GM12878 (cell line): ENCODE measurements around the gene TSPYL4. TPM values are rescaled to one million over a fixed set of nuclear protein-coding genes. Genes with fewer than 3 reads are reported as not detected.
A peak's percentile ranks its signal among the peaks of the same experiment; 100 is the strongest.

ENCODE experiments used
- ATAC-seq: fragments of 200-7000 bp; cut with Tn5 transposase; 3 replicates; pipeline ENCODE4 v1.9.1; 2020; ENCODE audit warnings: mild to moderate bottlenecking, moderate library complexity
- BruUV-seq: library from RNA; stranded (reverse); fragments of 400-500 nt; replicated peaks from 2 replicates; lab custom pipeline; 2021; lab: Mats Ljungman, UMichigan
- CTCF ChIA-PET: fragments of 300-600 bp; sonication (Branson Sonifier 250); formaldehyde crosslinking; extraction: SDS; loops from one replicate; lab custom pipeline; 2021; ENCODE audit warnings: inconsistent platforms; lab: Yijun Ruan, JAX
- POLR2A ChIA-PET: fragments of 350-600 bp; formaldehyde crosslinking; extraction: SDS; loops from one replicate; lab custom pipeline; 2021; ENCODE audit warnings: inconsistent platforms; lab: Charles Lee
- RAD21 ChIA-PET: fragments of 300-600 bp; sonication (Branson Sonifier 250); formaldehyde crosslinking; loops from one replicate; lab custom pipeline; 2023; ENCODE audit warnings: antibody characterized with exemption; ENCODE audit not compliant: unreplicated experiment; lab: Charles Lee
- SMC1A ChIA-PET: fragments of 300-600 bp; sonication (Branson Sonifier 250); formaldehyde crosslinking; loops from one replicate; lab custom pipeline; 2023; ENCODE audit not compliant: unreplicated experiment, uncharacterized antibody; lab: Charles Lee
- DNase-seq: peaks from one replicate; pipeline ENCODE4 v3.0.0-alpha.2; 2011; ENCODE audit warnings: low read depth, low spot score
- FAIRE-seq: peaks from 3 replicates; lab custom pipeline; 2011; peaks lifted over from hg19 to GRCh38; lab: Jason Lieb, UNC
- H2AFZ ChIP-seq: 2 replicates; pipeline ENCODE4 v1.6.0; 2011; ENCODE audit warnings: low read depth, low read length, control low read depth; ENCODE audit not compliant: control insufficient read depth
- H3K27ac ChIP-seq: 2 replicates; pipeline ENCODE4 v1.5.1; 2011; ENCODE audit warnings: control low read depth; ENCODE audit not compliant: control insufficient read depth, insufficient read depth
- H3K27me3 ChIP-seq, 2 experiments: replicated peaks in 1 of 2; 2 replicates each; pipeline versions ENCODE4 v1.6.0 to v1.6.1; 2011; ENCODE audit warnings: low read length in 1 of 2; ENCODE audit not compliant: control insufficient read depth in 2 of 2, insufficient read depth in 2 of 2
- H3K36me3 ChIP-seq, 2 experiments: 2 replicates each; pipeline ENCODE4 v1.5.1; 2011; ENCODE audit warnings: low read length in 1 of 2; ENCODE audit not compliant: control insufficient read depth in 2 of 2, insufficient read depth in 2 of 2
- H3K4me1 ChIP-seq: 2 replicates; pipeline ENCODE4 v1.6.1; 2011; ENCODE audit warnings: mild to moderate bottlenecking, low read length, moderate library complexity, mixed read lengths; ENCODE audit not compliant: control insufficient read depth, insufficient read depth
- H3K4me2 ChIP-seq: 2 replicates; pipeline ENCODE4 v1.6.0; 2011; ENCODE audit warnings: control low read depth; ENCODE audit not compliant: control insufficient read depth, insufficient read depth
- H3K4me3 ChIP-seq: fragments of 200-600 bp; sonication (generic); 2 replicates; pipeline ENCODE4 v1.5.1; 2016
- H3K79me2 ChIP-seq: 2 replicates; pipeline ENCODE4 v1.6.0; 2011; ENCODE audit warnings: low read length; ENCODE audit not compliant: control insufficient read depth, insufficient read depth
- H3K9ac ChIP-seq: 2 replicates; pipeline ENCODE4 v1.8.0; 2011; ENCODE audit warnings: low read length, control low read depth, mixed read lengths; ENCODE audit not compliant: control insufficient read depth, insufficient read depth
- H3K9me3 ChIP-seq: replicated peaks from 3 replicates; pipeline ENCODE4 v1.5.1; 2011; ENCODE audit warnings: mild to moderate bottlenecking, low read length; ENCODE audit not compliant: control insufficient read depth, insufficient read depth
- H4K20me1 ChIP-seq: 2 replicates; pipeline ENCODE4 v1.6.0; 2011; ENCODE audit not compliant: control insufficient read depth, insufficient read depth
- BRCA1 ChIP-seq: IDR thresholded peaks from 2 replicates; pipeline ENCODE4 v1.6.1; 2011; ENCODE audit warnings: low read depth, low read length, improper control_type of control experiment
- CBX3 ChIP-seq: fragments of 200-600 bp; sonication (generic); IDR thresholded peaks from 2 replicates; pipeline ENCODE4 v1.6.1; 2016; ENCODE audit warnings: low read depth, borderline replicate concordance
- DPF2 ChIP-seq: fragments of 450-650 bp; IDR thresholded peaks from 2 replicates; pipeline ENCODE4 v1.6.1; 2017; ENCODE audit warnings: mild to moderate bottlenecking
- NKRF ChIP-seq: fragments of 450-650 bp; conservative IDR thresholded peaks from 2 replicates; pipeline ENCODE4 v1.6.1; 2017; ENCODE audit warnings: mild to moderate bottlenecking, moderate library complexity
- NR2C1 ChIP-seq: fragments of 450-650 bp; IDR thresholded peaks from 2 replicates; pipeline ENCODE4 v1.6.1; 2017; ENCODE audit warnings: antibody characterized with exemption, mild to moderate bottlenecking, moderate library complexity
- PAX8 ChIP-seq: fragments of 450-650 bp; IDR thresholded peaks from 2 replicates; pipeline ENCODE4 v1.6.1; 2017; ENCODE audit warnings: mild to moderate bottlenecking, moderate library complexity
- REST ChIP-seq: IDR thresholded peaks from 2 replicates; pipeline ENCODE4 v1.6.1; 2012; ENCODE audit warnings: mild to moderate bottlenecking, low read depth, low read length
- RFX5 ChIP-seq: IDR thresholded peaks from 2 replicates; pipeline ENCODE4 v1.6.1; 2011; ENCODE audit warnings: low read depth, low read length, improper control_type of control experiment
- YY1 ChIP-seq: IDR thresholded peaks from 2 replicates; pipeline ENCODE4 v1.6.1; 2011; ENCODE audit warnings: low read depth, mild to moderate bottlenecking, low read length
- ZBTB11 ChIP-seq: fragments of 450-650 bp; formaldehyde crosslinking; IDR thresholded peaks from 2 replicates; pipeline ENCODE4 v1.5.0; 2022; ENCODE audit warnings: mild to moderate bottlenecking, missing genetic modification characterization
- ZNF622 ChIP-seq: fragments of 450-650 bp; IDR thresholded peaks from 2 replicates; pipeline ENCODE4 v1.6.1; 2017; ENCODE audit warnings: mild to moderate bottlenecking, inconsistent platforms
- WGBS: methylation state at CpG from one replicate; pipeline ENCODE4 v1.1.6; 2016; ENCODE audit warnings: low lambda C conversion rate; ENCODE audit not compliant: insufficient replicate concordance, insufficient coverage; ENCODE audit errors: missing lambda C conversion rate; 5-methylcytosine and 5-hydroxymethylcytosine counted together
- in situ Hi-C: fragments of 300-500 bp; cut with MboI; formaldehyde crosslinking; loops from 9 replicates; pipeline ENCODE4 v1.14.3; 2018; ENCODE audit warnings: mixed read lengths
- intact Hi-C: fragments of 100-400 bp; cut with micrococcal nuclease; formaldehyde crosslinking; loops from one replicate; pipeline ENCODE4 v1.14.2; 2022; ENCODE audit not compliant: unreplicated experiment
- polyA plus RNA-seq, 11 experiments: library from polyadenylated mRNA; depleted of rRNA in 4 of 11; unstranded in 6 of 11; stranded (reverse) in 5 of 11; fragments of >200 nt; fragmentation: Nextera tagmentation in 4 of 11; fragmentation: Illumina TruSeq in 1 of 11; extraction: Ambion mirVana in 4 of 11; extraction: Trizol in 1 of 11; gene quantifications; 1 replicate in 1 of 11; 2 replicates in 10 of 11; pipeline versions ENCODE4 v1.2.1 to v1.2.3, GENCODE V29; 2011 to 2016; ENCODE audit warnings: inconsistent platforms in 2 of 11, missing spikeins in 2 of 11, low read depth in 1 of 11
- total RNA-seq, 4 experiments: library from RNA; depleted of rRNA in 3 of 4; stranded (reverse); fragments of >200 nt in 3 of 4; fragmentation: Illumina TruSeq in 1 of 4; extraction: Trizol in 1 of 4; gene quantifications; 2 replicates each; pipeline versions ENCODE4 v1.2.1 to v1.2.3, GENCODE V29; 2013 to 2021

Gene TSPYL4
- total and polyA plus RNA-seq, 10 of the 15 experiments (the other 5 are each of a cell fraction or from before 2014, with no cell fraction given) = 1.5 to 27.6 (median 20.0) TPM

GRCh38 chr6:116279232-116280160 is 25.6 kb upstream of the TSPYL4 start, which contains the start of gene TSPYL1:
TSPYL1 (minus strand) TSS chr6:116279930; CDS start chr6:116279830, 100 bp downstream.
- Histone ChIP-seq H3K79me2 (peaks cover 57% of the 10 kb centered on the region), H3K27ac (peak within 1 kb of the TSS; percentile 96), H3K27me3 (no peaks in the 10 kb centered on the region), H3K9me3 (no peaks in the 10 kb centered on the region), H4K20me1 (peaks cover 7% of the 10 kb centered on the region; the same call in 1 of the 2 replicates), H3K36me3 (no peaks in the 10 kb centered on the region), H3K4me2 (peak within 1 kb of the TSS; percentile 75), H3K4me1 (no peaks in the 10 kb centered on the region), H3K4me3 (peak within 1 kb of the TSS; percentile 86), H2AFZ (peak within 1 kb of the TSS; percentile 97), H3K9ac (peak within 1 kb of the TSS; percentile 87)
- DNase-seq (peak; percentile 90), ATAC-seq (peak; percentile 94), FAIRE-seq (peak; percentile 90)
- in situ Hi-C loops = loop anchor here (5.0 kb wide), 1 partner anchor 253 kb away; no protein-coding TSS in a partner anchor
- BruUV-seq = TSS peak; percentile 77
- intact Hi-C loops = loop anchor here (5.0 kb wide), 2 partner anchors 293 to 388 kb away; partner anchors contain the start of genes RWDD1 and ZUP1
- RAD21 ChIA-PET = interaction anchor here (0.6 to 3.1 kb wide), 10 partner anchors 8 to 292 kb away, joined by 3 to 17 read pairs (median 4); partner anchors contain the start of genes RWDD1 and TSPYL4
- CTCF ChIA-PET = interaction anchor here (0.6 to 5.4 kb wide), 14 partner anchors 8 to 365 kb away, joined by 3 to 76 read pairs (median 4); no protein-coding TSS in a partner anchor
- WGBS = 1% methylated on average over 64 of the region's 71 CpGs
- POLR2A ChIA-PET = interaction anchor here (0.6 to 2.3 kb wide), 8 partner anchors 10 to 401 kb away, joined by 3 to 9 read pairs (median 4); partner anchors contain the start of genes KPNA5 and TSPYL4
- SMC1A ChIA-PET = interaction anchor here (0.9 to 3.9 kb wide), 16 partner anchors 8 to 293 kb away, joined by 3 to 23 read pairs (median 4); partner anchors contain the start of gene RWDD1
- TF ChIP-seq NKRF = peak; percentile 66; the same call in 1 of the 2 replicates
- TF ChIP-seq RFX5 = peak; percentile 98
- peak; percentile 78; the same call in 1 of the 2 replicates for TF ChIP-seq YY1
- TF ChIP-seq PAX8 = 0 out of 2 replicates have a peak, but pooled peaks have one; percentile 2
- TF ChIP-seq NR2C1 = no peak
- no peak for TF ChIP-seq ZBTB11
- no peak for TF ChIP-seq ZNF622
- no peak for TF ChIP-seq CBX3
- TF ChIP-seq DPF2 = peak; percentile 57; the same call in 1 of the 2 replicates
- peak; percentile 81 for TF ChIP-seq BRCA1
- no peak for TF ChIP-seq REST
